ENCODE data around the gene ANKS1B.

- TF ChIP-seq FOXJ3 (CRISPR knock-in tag; IDR thresholded peaks at IDR 0.05; ENCODE audit: borderline replicate concordance) (no peak), CTCF (IDR thresholded peaks at IDR 0.05) (no peak), ZNF263 (CRISPR knock-in tag; IDR thresholded peaks at IDR 0.05; ENCODE audit: low read depth) (no peak), CREB1 (CRISPR knock-in tag; IDR thresholded peaks at IDR 0.05) (no peak)
These were observed 814.7 kb downstream of the ANKS1B start for GRCh38 chr12:99170037-99170436.
